ENCODE results near the gene NOD1. TPM values are rescaled to one million over a fixed set of nuclear protein-coding genes. Genes with fewer than 3 reads are reported as not detected.

NOD1 gene
- total RNA-seq, 4 donors from 2014 or later = 15.6 to 50.4 (median 26.7) TPM

GRCh38 chr7:30378275-30378674 is 100.3 kb downstream of the NOD1 start:
- Histone ChIP-seq H3K27me3 (no peaks in the 10 kb centered on the region), H3K27ac (no peak overlapping the region), H3K4me3 (replicated peaks in 1 of 3) (no peak overlapping the region), H3K4me1 (no peaks in the 10 kb centered on the region), H3K36me3 (no peaks in the 10 kb centered on the region), H3K9me3 (no peaks in the 10 kb centered on the region)
- WGBS, 2 donors = 87 to 95% methylated on average over 1 of the region's 1 CpG
- no peak for DNase-seq
- TF ChIP-seq CTCF (IDR thresholded peaks at IDR 0.05) (no peak), POLR2A (IDR thresholded peaks at IDR 0.05) (no peak)
- intact Hi-C loops (cut with DNase I) = no loop called here

Other genes starting within 250 kb of the NOD1 start
- 10 to 100 TPM; 44.2 to 57.4 (median 48.0) TPM for gene ZNRF2, start 194.2 kb downstream of the NOD1 start, total RNA-seq
- 10 to 100 TPM; 24.1 to 47.0 (median 30.1) TPM for gene GGCT, start 26.0 kb upstream of the NOD1 start, total RNA-seq
- gene GARS1, start 116.1 kb upstream of the NOD1 start, total RNA-seq = 10 to 100 TPM; 59.7 to 79.2 (median 72.9) TPM
- under 1 TPM in 2 of 4 donors, not detected in 2; 0.39 to 0.45 TPM for gene CRHR2, start 203.7 kb upstream of the NOD1 start, total RNA-seq